ENCODE results near the gene CFAP410. TPM values are rescaled to one million over a fixed set of nuclear protein-coding genes. Genes with fewer than 3 reads are reported as not detected.
A peak's percentile ranks its signal among the peaks of the same experiment; 100 is the strongest.
"Not testable (repeated sequence)": the region's sequence is repeated elsewhere in the genome, so short reads cannot be mapped to it uniquely, and the experiment has no call there.

Gene CFAP410
- polyA plus RNA-seq, 3 donors from 2014 or later = 30.0 to 36.4 (median 31.6) TPM

DNA sequence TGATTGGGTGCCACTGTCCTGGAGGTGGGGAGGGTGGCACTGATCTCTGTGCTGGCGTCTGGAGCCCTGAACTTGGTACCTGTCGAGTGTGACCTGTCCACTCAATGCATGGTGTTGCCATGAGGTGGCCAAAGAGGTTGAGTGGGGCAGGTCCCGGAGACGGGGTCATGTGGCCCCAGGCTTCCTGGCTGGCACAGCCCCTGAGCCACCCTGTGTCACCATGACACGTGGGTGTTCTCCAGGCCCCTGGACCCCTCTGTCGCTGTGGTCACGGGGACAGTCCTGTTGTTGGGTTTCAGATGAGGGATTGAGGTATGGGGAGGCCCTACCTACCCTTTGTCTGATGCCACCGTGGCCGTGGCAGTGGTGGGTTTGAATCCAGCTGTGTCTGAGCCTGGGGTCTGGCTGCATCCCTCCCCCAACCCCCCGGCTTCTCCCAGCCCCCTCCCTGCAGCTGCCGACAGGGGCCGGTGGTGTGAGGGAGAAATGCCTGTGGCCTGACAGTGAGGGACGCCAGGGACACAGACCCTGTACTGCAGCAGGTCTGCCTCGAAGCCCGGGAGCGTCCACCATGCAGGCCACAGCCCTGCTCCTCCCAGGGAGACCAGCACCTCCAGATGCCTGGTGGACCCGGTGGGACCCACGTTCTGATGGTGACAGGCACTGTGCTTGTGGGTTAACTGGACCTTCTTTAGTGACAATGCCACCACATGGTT lies 26.2 kb upstream of the CFAP410 start:
- H3K36me3 Mint-ChIP-seq = peaks cover 12 to 23% (median 15%) of the 10 kb centered on the region in 3 donors
- H3K9me3 Mint-ChIP-seq = peaks cover 0 to 9% (median 2%) of the 10 kb centered on the region in 6 donors
- peaks cover 10 to 13% of the 10 kb centered on the region in 2 donors for H3K4me1 Mint-ChIP-seq
- H3K4me3 Mint-ChIP-seq = no peak overlapping the region
- peaks cover 0 to 3% (median 0%) of the 10 kb centered on the region in 3 donors for H3K27me3 Mint-ChIP-seq (ENCODE audit: low read depth in 3 of 3)
- DNase-seq = no peak
- no peak overlapping the region for H3K27ac Mint-ChIP-seq

DNA sequence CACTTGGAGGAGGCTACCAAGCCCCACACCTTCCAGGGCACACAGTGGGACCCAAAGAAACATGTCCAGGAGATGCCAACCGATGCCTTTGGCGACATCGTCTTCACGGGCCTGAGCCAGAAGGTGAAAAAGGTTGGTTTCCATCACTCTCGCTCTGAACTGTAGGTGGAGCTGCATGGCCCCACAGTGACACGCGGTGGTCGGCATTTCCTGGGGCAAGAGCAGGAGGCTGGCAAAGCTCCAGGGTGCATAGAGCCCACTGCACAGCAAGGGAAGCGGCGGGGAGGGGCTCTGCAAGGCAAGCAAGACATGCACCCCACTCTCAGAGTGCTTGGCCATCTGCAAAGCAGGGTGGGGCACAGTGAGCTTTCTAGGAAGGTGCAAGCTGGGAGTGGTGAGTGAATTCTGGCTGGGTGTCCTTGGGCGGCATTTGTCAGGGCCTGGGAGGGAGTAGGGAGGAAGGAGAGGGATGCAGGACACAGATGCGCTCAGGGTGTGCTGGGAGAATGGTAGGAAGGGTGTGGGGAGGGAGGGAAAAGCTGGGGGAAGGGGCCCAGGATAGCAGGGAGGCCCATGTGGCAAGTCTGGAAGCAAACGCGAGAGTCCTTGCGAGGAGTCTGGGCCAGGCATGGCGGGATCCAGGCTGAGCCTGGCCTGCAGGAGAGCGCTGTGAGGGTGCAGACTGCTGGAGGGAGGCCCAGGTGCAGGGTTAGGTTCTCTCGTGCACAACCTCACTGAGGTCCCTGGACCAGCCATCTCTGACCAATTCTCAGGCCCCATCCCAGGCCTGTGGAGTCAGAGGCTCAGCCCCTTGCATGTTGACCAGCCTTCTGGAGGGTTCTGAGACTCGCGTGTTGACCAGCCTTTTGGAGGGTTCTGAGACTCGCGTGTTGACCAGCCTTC lies 25.2 kb upstream of the CFAP410 start:
- Mint-ChIP-seq H3K4me1 (peaks cover 17 to 18% of the 10 kb centered on the region in 2 donors), H3K36me3 (peaks cover 13 to 25% (median 16%) of the 10 kb centered on the region in 3 donors), H3K27ac (no peak overlapping the region), H3K4me3 (no peak overlapping the region), H3K9me3 (peaks cover 0 to 9% (median 2%) of the 10 kb centered on the region in 6 donors), H3K27me3 (ENCODE audit: low read depth in 3 of 3) (peaks cover 0 to 3% (median 2%) of the 10 kb centered on the region in 3 donors)
- no peak for DNase-seq

DNA sequence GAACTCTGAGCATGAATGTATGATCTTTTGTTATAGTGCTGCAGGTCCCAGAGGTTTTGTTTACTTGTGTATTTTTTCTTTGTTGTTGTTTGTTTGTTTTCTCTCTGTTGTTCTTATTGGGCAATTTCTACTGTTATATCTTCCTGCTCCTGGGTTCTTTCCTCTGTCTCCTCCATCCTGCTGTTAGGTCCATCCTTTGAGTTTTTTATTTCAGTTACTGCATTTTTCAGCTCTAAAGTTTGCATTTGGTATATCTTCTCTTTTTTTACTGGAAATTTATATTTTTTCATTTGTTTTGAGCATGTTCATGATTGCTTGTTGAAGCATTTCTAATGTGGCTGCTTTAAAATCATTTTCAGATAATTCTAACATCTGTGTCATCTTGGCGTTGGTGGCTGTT lies 24.1 kb upstream of the CFAP410 start:
- Mint-ChIP-seq H3K4me3 (no peak overlapping the region), H3K27ac (no peak overlapping the region), H3K27me3 (ENCODE audit: low read depth in 3 of 3) (peaks cover 0 to 2% (median 0%) of the 10 kb centered on the region in 3 donors), H3K36me3 (peaks cover 19 to 31% (median 24%) of the 10 kb centered on the region in 3 donors), H3K9me3 (peaks cover 0 to 9% (median 2%) of the 10 kb centered on the region in 6 donors), H3K4me1 (peaks cover 17 to 18% of the 10 kb centered on the region in 2 donors)
- DNase-seq = no peak

DNA sequence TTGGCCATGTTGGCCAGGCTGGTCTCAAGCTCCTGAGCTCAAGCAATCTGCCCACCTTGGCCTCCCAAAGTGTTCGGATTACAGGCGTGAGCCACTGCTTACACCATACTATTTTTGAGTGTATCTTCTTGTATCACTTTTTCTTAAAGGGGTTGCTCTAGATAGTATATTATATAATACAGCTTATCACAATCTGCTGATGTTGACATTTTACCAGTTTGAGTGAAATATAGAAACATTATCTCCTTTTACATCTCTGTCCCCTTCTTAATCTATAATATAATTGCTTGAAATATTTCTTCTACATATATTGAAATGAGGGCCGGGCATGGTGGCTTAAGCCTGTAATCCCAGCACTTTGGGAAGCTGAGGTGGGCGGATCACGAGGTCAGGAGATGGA lies 22.7 kb upstream of the CFAP410 start:
- H3K4me1 Mint-ChIP-seq = peaks cover 13 to 17% of the 10 kb centered on the region in 2 donors
- DNase-seq = not testable (repeated sequence)

DNA sequence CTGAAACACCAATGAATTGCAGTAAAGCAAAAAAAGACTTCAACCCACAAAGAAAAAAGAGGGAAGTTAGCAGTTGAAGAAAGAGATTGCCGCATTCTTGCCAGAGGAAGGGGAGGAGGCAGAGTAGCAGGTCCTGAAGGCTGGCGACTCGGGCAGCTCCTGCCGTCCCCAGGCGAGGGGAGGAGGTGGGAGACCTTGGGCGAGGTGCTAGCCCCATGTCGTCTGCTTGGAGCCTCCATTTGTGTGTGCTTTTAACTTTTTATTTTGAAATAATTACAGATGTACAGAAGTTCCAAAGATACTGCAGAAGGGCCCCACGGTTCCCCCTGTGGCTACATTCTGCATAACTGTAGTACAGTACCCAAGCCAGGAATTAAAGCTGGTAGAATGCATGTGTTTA lies 21.0 kb upstream of the CFAP410 start:
- Mint-ChIP-seq H3K4me1 (peaks cover 27 to 29% of the 10 kb centered on the region in 2 donors), H3K27me3 (ENCODE audit: low read depth in 3 of 3) (peaks cover 0 to 2% (median 0%) of the 10 kb centered on the region in 3 donors), H3K27ac (peak overlapping the region in 1 of 6 donors; percentile 35), H3K4me3 (peak overlapping the region in 1 of 5 donors; percentile 59), H3K9me3 (peaks cover 0 to 9% (median 2%) of the 10 kb centered on the region in 6 donors), H3K36me3 (peaks cover 17 to 43% (median 33%) of the 10 kb centered on the region in 3 donors)
- DNase-seq = no peak

More for the DNA sequence above, 22.7 kb upstream of the CFAP410 start:
- not testable (repeated sequence) for H3K27ac Mint-ChIP-seq; H3K4me3 Mint-ChIP-seq; H3K27me3 Mint-ChIP-seq (ENCODE audit: low read depth in 3 of 3); H3K9me3 Mint-ChIP-seq
- H3K36me3 Mint-ChIP-seq = peaks cover 14 to 27% (median 23%) of the 10 kb centered on the region in 3 donors

DNA sequence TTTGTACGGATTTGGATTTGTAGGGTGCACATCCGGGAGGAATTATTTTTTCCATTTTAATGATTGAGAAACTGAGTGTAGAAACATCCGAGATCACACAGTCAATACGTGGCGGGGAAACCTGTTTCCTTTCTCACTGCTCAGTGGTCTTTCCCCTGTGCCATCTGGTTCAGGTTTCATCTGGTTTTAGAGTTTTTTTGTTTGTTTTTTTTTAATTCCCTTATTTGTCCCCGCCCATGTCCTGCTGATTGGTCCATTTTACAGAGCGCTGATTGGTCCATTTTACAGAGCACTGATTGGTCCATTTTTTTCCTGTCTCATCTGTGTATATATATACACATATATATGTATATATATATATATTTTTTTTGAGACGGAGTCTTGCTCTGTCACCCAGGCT lies 20.2 kb upstream of the CFAP410 start:
- DNase-seq = no peak
- Mint-ChIP-seq H3K4me1 (peaks cover 35 to 37% of the 10 kb centered on the region in 2 donors), H3K4me3 (no peak overlapping the region), H3K27ac (no peak overlapping the region), H3K36me3 (peaks cover 17 to 43% (median 40%) of the 10 kb centered on the region in 3 donors), H3K9me3 (peaks cover 0 to 9% (median 2%) of the 10 kb centered on the region in 6 donors), H3K27me3 (ENCODE audit: low read depth in 3 of 3) (peaks cover 0 to 2% (median 0%) of the 10 kb centered on the region in 3 donors)

DNA sequence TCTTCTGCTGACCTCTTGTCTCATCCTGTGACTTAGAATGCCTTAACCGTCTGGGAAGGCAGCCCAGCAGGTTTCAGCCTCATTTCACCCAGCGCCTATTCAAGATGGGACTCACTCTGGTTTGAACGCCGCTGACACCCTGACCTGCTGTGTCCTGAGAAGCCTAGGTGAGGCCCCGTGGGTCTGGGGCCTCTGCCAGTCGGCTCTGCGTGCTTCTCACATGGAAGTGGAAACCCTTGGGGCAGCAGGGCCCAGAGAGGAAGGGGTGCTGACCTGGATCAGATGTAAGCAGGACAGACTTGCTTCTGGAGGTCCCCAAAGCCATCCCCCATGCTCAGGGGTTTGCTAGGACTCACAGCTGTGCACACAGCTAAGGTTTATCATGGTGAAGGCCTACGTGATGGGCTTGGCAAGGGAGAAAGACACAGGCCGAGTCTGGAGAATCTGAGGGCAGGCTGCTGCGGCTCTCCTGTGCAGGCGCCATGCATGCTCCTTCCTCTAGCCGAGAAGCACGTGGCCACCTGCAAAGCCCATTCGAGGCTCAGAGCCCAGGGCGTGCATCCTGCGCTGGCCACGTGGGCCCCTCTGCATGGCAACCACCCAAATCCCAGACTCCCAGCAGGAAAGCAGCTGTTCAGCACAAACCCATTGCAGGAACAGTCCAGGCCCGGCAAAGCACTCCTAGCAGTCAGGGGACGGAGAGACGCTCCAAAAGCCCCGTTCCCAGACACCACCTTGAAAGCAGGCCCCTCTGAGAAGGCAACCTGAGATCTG lies 18.1 kb upstream of the CFAP410 start:
- no peak overlapping the region for H3K27ac Mint-ChIP-seq
- no peak overlapping the region for H3K4me3 Mint-ChIP-seq
- no peaks in the 10 kb centered on the region for H3K9me3 Mint-ChIP-seq
- peaks cover 48 to 58% of the 10 kb centered on the region in 2 donors for H3K4me1 Mint-ChIP-seq
- no peak for DNase-seq
- H3K27me3 Mint-ChIP-seq (ENCODE audit: low read depth in 3 of 3) = peaks cover 0 to 6% (median 0%) of the 10 kb centered on the region in 3 donors
- peaks cover 11 to 34% (median 32%) of the 10 kb centered on the region in 3 donors for H3K36me3 Mint-ChIP-seq

DNA sequence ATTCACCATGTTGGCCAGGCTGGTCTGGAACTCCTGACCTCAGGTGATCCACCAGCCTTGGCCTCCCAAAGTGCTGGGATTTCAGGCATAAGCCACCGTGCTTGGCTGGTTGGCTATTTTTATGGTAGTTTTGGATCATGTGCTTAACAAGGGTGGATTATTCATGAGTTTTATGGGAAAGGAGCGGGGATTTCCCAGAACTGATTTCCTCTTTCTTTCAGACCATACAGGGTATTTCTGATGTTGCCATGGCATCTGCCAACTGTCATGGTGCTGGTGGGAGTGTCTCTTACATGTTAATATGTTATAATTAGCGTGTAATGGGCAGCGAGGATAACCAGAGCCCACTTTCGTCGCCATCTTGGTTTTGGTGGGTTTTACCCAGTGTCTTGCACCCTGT lies 17.4 kb upstream of the CFAP410 start:
- Mint-ChIP-seq H3K36me3 (peaks cover 11 to 34% (median 32%) of the 10 kb centered on the region in 3 donors), H3K4me3 (peak overlapping the region in 1 of 5 donors; percentile 20), H3K27me3 (ENCODE audit: low read depth in 3 of 3) (peaks cover 0 to 6% (median 0%) of the 10 kb centered on the region in 3 donors), H3K9me3 (no peaks in the 10 kb centered on the region), H3K27ac (no peak overlapping the region), H3K4me1 (peaks cover 52 to 63% of the 10 kb centered on the region in 2 donors)
- no peak for DNase-seq

DNA sequence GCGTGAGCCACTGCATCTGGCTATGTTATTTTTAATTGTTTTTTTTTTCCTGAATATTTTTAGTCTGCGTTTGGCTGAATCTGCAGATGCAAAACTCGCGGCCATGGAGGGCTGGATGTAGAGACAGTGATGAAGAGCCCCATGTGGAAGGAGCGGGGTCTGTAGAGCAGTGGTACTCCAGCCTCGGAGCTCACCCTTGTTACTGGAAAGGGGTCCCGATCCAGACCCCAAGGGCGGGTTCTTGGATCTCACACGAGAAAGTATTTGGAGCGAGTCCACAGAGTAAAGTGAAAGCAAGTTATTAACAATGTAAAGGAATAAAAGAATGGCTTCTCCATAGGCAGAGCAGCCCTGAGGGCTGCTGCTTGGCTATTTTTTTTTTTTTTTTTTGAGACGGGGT lies 17.0 kb upstream of the CFAP410 start:
- peaks cover 0 to 6% (median 2%) of the 10 kb centered on the region in 3 donors for H3K27me3 Mint-ChIP-seq (ENCODE audit: low read depth in 3 of 3)
- no peak overlapping the region for H3K27ac Mint-ChIP-seq
- H3K4me1 Mint-ChIP-seq = peaks cover 55 to 63% of the 10 kb centered on the region in 2 donors
- DNase-seq = no peak
- H3K4me3 Mint-ChIP-seq = peak overlapping the region in 1 of 5 donors; percentile 30
- peaks cover 11 to 34% (median 32%) of the 10 kb centered on the region in 3 donors for H3K36me3 Mint-ChIP-seq
- H3K9me3 Mint-ChIP-seq = no peaks in the 10 kb centered on the region

DNA sequence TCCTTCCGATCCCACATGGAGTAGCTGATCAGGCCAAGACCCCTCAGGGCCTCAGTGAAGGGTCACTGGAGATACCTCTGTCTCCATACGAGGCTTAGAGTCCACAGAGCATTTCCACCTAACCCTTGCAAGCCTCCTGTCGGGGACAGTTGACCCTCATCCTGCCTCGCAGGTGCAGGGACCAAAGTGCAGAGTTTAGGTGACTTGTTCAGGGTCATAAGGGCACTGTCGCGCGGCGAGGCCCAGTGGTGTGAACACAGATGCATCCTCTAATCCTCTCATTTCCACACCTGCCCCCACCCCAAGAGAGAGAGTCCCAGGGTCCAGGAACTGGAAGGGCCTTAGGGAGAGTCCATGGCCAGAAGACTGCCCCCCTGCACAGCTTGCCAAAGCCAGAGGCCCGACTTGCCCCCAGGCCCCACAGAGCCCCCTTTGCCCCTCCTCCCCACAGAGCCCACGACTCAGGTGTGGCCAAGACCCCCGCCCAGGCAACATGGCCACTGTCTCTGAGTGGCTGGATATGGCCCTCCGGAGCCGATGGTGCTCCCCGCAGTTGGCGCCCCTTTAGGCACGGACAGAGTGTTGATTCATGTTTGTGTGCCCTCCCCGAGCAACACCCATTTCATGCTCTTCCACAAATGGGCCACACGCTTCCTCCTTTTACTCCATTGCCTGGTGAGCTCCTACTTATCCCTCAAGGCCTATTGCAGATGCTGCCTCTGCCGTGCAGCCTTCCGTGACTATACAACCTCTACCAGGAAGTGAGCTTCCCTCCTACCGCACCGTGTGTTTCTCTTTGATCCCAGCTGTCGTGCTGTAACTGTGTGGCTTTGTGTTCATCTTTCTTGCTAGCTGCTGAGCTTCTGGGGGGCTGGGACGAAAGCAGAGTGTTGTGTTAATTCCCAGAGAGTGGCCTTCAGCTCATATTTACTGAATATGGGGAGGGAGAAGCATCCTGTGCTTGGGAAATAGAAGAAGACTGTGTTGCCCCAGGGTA lies 15.9 kb upstream of the CFAP410 start:
- Mint-ChIP-seq H3K27ac (peak overlapping the region in 2 of 6 donors; percentile 42 to 82), H3K4me1 (peaks cover 51 to 54% of the 10 kb centered on the region in 2 donors), H3K36me3 (peaks cover 11 to 34% (median 32%) of the 10 kb centered on the region in 3 donors), H3K9me3 (no peaks in the 10 kb centered on the region), H3K27me3 (ENCODE audit: low read depth in 3 of 3) (peaks cover 0 to 8% (median 2%) of the 10 kb centered on the region in 3 donors), H3K4me3 (peak overlapping the region; percentile 87 to 95 (median 91))
- DNase-seq = no peak

DNA sequence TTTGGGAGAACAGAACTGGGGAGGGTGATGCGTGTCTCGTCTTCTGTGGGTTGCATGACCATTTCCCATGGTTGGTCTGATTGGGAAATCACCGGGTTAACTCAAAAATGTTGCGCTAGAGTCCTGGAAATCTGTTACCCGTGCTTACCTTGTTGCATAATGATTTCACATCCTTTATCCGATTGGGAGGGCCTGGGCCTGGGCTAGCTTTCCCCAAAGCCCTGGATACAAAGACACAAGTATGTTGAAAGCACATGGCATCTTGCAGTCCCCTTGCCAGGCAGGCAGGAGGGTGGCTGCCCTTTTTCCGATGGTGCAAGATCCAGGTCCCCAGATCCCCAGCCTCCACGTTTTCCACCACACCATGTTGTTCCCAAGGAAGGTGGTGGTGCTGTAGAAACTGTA lies 14.8 kb upstream of the CFAP410 start:
- H3K27me3 Mint-ChIP-seq (ENCODE audit: low read depth in 3 of 3) = peaks cover 0 to 9% (median 2%) of the 10 kb centered on the region in 3 donors
- H3K4me3 Mint-ChIP-seq = peak overlapping the region; percentile 87 to 95 (median 91)
- no peaks in the 10 kb centered on the region for H3K9me3 Mint-ChIP-seq
- peaks cover 8 to 30% (median 29%) of the 10 kb centered on the region in 3 donors for H3K36me3 Mint-ChIP-seq
- H3K27ac Mint-ChIP-seq = peak overlapping the region in 4 of 6 donors; percentile 7 to 75 (median 56)
- DNase-seq = no peak
- H3K4me1 Mint-ChIP-seq = peaks cover 50 to 51% of the 10 kb centered on the region in 2 donors

Measured in immature natural killer cell (primary cell).